A549 (cell line): ENCODE data around the gene DHDDS.
"Not testable (repeated sequence)": the region's sequence is repeated elsewhere in the genome, so short reads cannot be mapped to it uniquely, and the experiment has no call there.

ENCODE experiments used
- CTCF ChIP-seq: fragments of >200 bp; sonication (Bioruptor Twin); formaldehyde crosslinking; IDR thresholded peaks from 3 replicates; pipeline ENCODE4 v1.5.1; 2016
- HOXA7 ChIP-seq: fragments of 250-450 bp; sonication (Bioruptor Pico); IDR thresholded peaks from 2 replicates; pipeline ENCODE4 v1.5.0; 2020; ENCODE audit warnings: mild to moderate bottlenecking, moderate library complexity
- MAX ChIP-seq: IDR thresholded peaks from 2 replicates; pipeline ENCODE4 v1.6.1; 2012
- NPAS2 ChIP-seq: fragments of 250-450 bp; sonication (Bioruptor Pico); IDR thresholded peaks from 2 replicates; pipeline ENCODE4 v1.8.0; 2022; ENCODE audit warnings: mild to moderate bottlenecking, moderate library complexity, borderline replicate concordance
- RFX5 ChIP-seq: fragments of 450-650 bp; IDR thresholded peaks from 2 replicates; pipeline ENCODE4 v1.7.1; 2014; ENCODE audit warnings: antibody characterized with exemption, mild to moderate bottlenecking, moderate library complexity
- SMC3 ChIP-seq: fragments of >200 bp; sonication (Bioruptor Twin); formaldehyde crosslinking; IDR thresholded peaks from 3 replicates; pipeline ENCODE4 v1.6.1; 2018; ENCODE audit warnings: inconsistent platforms

DNA sequence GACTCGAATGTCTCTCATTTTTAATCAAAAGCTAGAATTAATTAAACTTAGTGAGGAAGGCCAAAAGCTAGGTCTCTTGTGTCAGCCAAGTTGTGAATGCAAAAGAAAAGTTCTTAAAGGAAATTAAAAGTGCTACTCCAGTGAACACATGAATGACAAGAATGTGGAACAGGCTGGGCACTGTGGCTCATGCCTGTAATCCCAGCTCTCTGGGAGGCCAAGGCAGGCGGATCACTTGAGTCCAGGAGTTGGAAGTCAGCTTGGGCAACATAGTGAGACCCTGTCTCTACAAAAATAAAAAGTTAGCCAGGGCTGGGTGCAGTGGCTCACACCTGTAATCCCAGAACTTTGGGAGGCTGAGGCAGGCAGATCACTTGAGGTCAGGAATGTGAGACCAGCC lies 78.6 kb downstream of the DHDDS start:
- not testable (repeated sequence) for TF ChIP-seq SMC3; HOXA7 (CRISPR knock-in tag); CTCF; NPAS2 (CRISPR knock-in tag); MAX; RFX5
